B cell (primary cell): Measurements from ENCODE around the gene MMRN2.

Source experiments
- CTCF ChIP-seq: fragments of 200-600 bp; IDR thresholded peaks from one replicate; pipeline ENCODE4 v1.8.0; 2022; ENCODE audit warnings: antibody characterized with exemption, mild to moderate bottlenecking
- EZH2 ChIP-seq: IDR thresholded peaks from 2 replicates; pipeline ENCODE4 v1.6.1; 2012; ENCODE audit warnings: borderline replicate concordance, low read depth, mild to moderate bottlenecking, moderate library complexity, low read length; ENCODE audit not compliant: insufficient read depth, poor library complexity, severe bottlenecking

- TF ChIP-seq CTCF, result no peak
- no peak for TF ChIP-seq EZH2
Measured at GRCh38 chr10:86929468-86930380, 27.7 kb downstream of the MMRN2 start.
